ENCODE measurements around the gene ARID2. TPM values are rescaled to one million over a fixed set of nuclear protein-coding genes. Genes with fewer than 3 reads are reported as not detected.

The ARID2 gene, protein sequence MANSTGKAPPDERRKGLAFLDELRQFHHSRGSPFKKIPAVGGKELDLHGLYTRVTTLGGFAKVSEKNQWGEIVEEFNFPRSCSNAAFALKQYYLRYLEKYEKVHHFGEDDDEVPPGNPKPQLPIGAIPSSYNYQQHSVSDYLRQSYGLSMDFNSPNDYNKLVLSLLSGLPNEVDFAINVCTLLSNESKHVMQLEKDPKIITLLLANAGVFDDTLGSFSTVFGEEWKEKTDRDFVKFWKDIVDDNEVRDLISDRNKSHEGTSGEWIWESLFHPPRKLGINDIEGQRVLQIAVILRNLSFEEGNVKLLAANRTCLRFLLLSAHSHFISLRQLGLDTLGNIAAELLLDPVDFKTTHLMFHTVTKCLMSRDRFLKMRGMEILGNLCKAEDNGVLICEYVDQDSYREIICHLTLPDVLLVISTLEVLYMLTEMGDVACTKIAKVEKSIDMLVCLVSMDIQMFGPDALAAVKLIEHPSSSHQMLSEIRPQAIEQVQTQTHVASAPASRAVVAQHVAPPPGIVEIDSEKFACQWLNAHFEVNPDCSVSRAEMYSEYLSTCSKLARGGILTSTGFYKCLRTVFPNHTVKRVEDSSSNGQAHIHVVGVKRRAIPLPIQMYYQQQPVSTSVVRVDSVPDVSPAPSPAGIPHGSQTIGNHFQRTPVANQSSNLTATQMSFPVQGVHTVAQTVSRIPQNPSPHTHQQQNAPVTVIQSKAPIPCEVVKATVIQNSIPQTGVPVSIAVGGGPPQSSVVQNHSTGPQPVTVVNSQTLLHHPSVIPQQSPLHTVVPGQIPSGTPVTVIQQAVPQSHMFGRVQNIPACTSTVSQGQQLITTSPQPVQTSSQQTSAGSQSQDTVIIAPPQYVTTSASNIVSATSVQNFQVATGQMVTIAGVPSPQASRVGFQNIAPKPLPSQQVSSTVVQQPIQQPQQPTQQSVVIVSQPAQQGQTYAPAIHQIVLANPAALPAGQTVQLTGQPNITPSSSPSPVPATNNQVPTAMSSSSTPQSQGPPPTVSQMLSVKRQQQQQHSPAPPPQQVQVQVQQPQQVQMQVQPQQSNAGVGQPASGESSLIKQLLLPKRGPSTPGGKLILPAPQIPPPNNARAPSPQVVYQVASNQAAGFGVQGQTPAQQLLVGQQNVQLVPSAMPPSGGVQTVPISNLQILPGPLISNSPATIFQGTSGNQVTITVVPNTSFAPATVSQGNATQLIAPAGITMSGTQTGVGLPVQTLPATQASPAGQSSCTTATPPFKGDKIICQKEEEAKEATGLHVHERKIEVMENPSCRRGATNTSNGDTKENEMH (N-terminal part only)
- 14.8 TPM for polyA plus RNA-seq (2012; ENCODE audit: insufficient read depth, insufficient read length, low read depth)

DNA sequence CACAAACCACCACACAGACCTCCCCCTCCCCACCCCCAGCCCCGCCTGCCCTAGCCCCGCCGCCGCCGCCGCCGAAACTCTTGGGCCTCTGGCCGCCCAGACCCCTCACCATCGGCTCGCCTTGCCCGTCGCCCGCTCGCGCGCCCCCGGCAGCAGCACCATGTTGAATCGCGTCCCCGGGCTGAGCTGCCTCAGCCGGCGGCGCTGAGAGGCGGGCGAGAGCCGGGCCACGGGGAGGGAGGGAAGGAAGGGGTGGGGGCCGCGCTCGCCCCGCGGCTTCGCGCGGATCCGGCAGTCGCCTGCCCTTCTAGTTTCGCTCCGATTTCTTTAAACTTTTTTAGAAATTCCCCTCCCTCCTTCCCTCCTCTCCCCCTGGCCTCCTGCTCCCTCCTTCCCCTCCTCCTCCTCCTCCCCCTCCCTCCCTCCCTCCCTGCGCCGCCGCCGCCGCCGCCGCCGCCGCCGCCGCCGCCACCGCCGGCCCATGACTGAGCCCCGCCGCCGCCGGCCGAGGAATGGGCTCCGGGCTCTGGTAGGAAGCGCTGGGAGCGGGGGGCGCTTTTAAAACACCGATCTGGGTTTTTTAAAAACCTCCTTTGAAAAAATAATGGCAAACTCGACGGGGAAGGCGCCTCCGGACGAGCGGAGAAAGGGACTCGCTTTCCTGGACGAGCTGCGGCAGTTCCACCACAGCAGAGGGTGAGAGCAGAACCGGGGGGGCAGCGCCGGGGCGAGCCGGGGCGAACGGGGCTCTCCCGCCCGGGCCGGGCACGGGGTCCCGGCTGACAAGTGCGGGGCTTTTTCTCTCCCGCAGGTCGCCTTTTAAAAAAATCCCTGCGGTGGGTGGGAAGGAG is at the start of gene ARID2:
TSS of gene ARID2 (plus strand) at position 474 of the 851 bp plus-strand sequence. CDS start at position 605, 131 bp downstream.
- peak; percentile 72 for DNase-seq
- H3K9me3 ChIP-seq = no peaks in the 10 kb centered on the region

GRCh38 chr12:45680362-45680761 is 49.1 kb upstream of the ARID2 start:
- TF ChIP-seq, protein P1, sequence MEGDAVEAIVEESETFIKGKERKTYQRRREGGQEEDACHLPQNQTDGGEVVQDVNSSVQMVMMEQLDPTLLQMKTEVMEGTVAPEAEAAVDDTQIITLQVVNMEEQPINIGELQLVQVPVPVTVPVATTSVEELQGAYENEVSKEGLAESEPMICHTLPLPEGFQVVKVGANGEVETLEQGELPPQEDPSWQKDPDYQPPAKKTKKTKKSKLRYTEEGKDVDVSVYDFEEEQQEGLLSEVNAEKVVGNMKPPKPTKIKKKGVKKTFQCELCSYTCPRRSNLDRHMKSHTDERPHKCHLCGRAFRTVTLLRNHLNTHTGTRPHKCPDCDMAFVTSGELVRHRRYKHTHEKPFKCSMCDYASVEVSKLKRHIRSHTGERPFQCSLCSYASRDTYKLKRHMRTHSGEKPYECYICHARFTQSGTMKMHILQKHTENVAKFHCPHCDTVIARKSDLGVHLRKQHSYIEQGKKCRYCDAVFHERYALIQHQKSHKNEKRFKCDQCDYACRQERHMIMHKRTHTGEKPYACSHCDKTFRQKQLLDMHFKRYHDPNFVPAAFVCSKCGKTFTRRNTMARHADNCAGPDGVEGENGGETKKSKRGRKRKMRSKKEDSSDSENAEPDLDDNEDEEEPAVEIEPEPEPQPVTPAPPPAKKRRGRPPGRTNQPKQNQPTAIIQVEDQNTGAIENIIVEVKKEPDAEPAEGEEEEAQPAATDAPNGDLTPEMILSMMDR (IDR thresholded peaks at IDR 0.05; ENCODE audit: low read depth, low read length) = no peak

More for the DNA sequence above, at the start of gene ARID2:
- H3K27me3 ChIP-seq = no peaks in the 10 kb centered on the region
- H3K36me3 ChIP-seq = peaks cover 17% of the 10 kb centered on the region
- TF ChIP-seq, protein P1 (IDR thresholded peaks at IDR 0.05; ENCODE audit: low read depth, low read length) = no peak
- no peaks in the 10 kb centered on the region; the same call in 1 of the 2 replicates for H3K4me1 ChIP-seq
- peak within 1 kb of the TSS; percentile 96 for H3K4me3 ChIP-seq (ENCODE audit: low read depth, low read length)

GRCh38 chr12:45681465-45681864 is 48.0 kb upstream of the ARID2 start:
- Histone ChIP-seq H3K9me3 (no peaks in the 10 kb centered on the region), H3K36me3 (no peaks in the 10 kb centered on the region), H3K4me3 (ENCODE audit: low read depth, low read length) (no peak overlapping the region), H3K4me1 (no peaks in the 10 kb centered on the region), H3K27me3 (no peaks in the 10 kb centered on the region; the same call in none of the 2 replicates)
- TF ChIP-seq, protein P1 (IDR thresholded peaks at IDR 0.05; ENCODE audit: low read depth, low read length) = no peak
- DNase-seq = no peak

More at GRCh38 chr12:45680362-45680761, 49.1 kb upstream of the ARID2 start:
- no peaks in the 10 kb centered on the region; the same call in none of the 2 replicates for H3K27me3 ChIP-seq
- no peaks in the 10 kb centered on the region for H3K36me3 ChIP-seq
- H3K9me3 ChIP-seq = no peaks in the 10 kb centered on the region
- no peak for DNase-seq
- no peaks in the 10 kb centered on the region for H3K4me1 ChIP-seq
- H3K4me3 ChIP-seq (ENCODE audit: low read depth, low read length) = no peak overlapping the region

DNA sequence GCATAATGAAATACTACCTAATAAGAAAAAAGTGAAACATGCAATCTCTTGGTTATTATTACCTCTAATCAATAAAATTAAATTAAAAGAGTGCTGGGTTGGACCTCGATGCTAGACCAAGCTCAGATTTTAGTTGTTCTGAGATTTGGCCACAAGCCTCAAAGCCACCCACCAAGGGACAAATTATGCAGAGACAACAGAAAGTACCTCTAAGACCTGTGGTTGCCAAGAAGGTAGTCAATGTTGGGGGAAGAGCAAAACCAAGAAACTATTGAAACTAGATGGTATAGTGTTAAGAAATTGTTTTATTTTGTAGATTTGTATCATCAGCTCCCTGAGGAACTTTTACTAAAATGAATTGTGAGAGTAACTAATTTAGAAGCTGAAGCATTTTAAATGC is 43.8 kb upstream of the ARID2 start:
- TF ChIP-seq, protein P1 (IDR thresholded peaks at IDR 0.05; ENCODE audit: low read depth, low read length) = no peak
- DNase-seq = no peak
- Histone ChIP-seq H3K9me3 (no peaks in the 10 kb centered on the region), H3K36me3 (no peaks in the 10 kb centered on the region), H3K4me1 (no peaks in the 10 kb centered on the region), H3K4me3 (ENCODE audit: low read depth, low read length) (no peak overlapping the region), H3K27me3 (no peaks in the 10 kb centered on the region; the same call in none of the 2 replicates)

All from BE2C (cell line).